Sigmoid colon (tissue), 4 donors: ENCODE measurements around the gene URB1.

ENCODE experiments used
- CTCF ChIP-seq, 4 experiments: fragments of 450-650 bp in 3 of 4; fragments of 200-600 bp in 1 of 4; IDR thresholded peaks; one replicate each; pipeline ENCODE4 v1.5.1; 2016 to 2019; ENCODE audit warnings: antibody characterized with exemption in 4 of 4, mild to moderate bottlenecking in 3 of 4, moderate library complexity in 2 of 4
- EP300 ChIP-seq, 4 donors: sonication (generic); formaldehyde crosslinking; IDR thresholded peaks; one replicate each; pipeline ENCODE4 v1.6.1; 2017; ENCODE audit warnings: antibody characterized with exemption in 4 of 4
- POLR2A ChIP-seq, 2 donors: fragments of 450-650 bp; IDR thresholded peaks; one replicate each; pipeline ENCODE4 v1.6.1; 2016; ENCODE audit warnings: antibody characterized with exemption in 2 of 2, mild to moderate bottlenecking in 2 of 2, moderate library complexity in 2 of 2
- POLR2AphosphoS5 ChIP-seq, 4 donors: sonication (generic); formaldehyde crosslinking; IDR thresholded peaks; one replicate each; pipeline ENCODE4 v1.6.1; 2017; ENCODE audit warnings: antibody characterized with exemption in 4 of 4

GRCh38 chr21:32315511-32316281 is 77.1 kb downstream of the URB1 start:
- no peak for TF ChIP-seq EP300 (IDR thresholded peaks at IDR 0.05)
- TF ChIP-seq POLR2AphosphoS5 (IDR thresholded peaks at IDR 0.05): no peak
- no peak for TF ChIP-seq CTCF (IDR thresholded peaks at IDR 0.05)
- TF ChIP-seq POLR2A (IDR thresholded peaks at IDR 0.05): no peak
